ENCODE measurements around the gene SULT1B1. TPM values are rescaled to one million over a fixed set of nuclear protein-coding genes. Genes with fewer than 3 reads are reported as not detected.

SULT1B1 gene
- total and polyA plus RNA-seq, 2 donors (not counting 1 experiment from before 2014, with no cell fraction given) = 0.03 TPM; not detected in 1

- TF ChIP-seq, protein P1, sequence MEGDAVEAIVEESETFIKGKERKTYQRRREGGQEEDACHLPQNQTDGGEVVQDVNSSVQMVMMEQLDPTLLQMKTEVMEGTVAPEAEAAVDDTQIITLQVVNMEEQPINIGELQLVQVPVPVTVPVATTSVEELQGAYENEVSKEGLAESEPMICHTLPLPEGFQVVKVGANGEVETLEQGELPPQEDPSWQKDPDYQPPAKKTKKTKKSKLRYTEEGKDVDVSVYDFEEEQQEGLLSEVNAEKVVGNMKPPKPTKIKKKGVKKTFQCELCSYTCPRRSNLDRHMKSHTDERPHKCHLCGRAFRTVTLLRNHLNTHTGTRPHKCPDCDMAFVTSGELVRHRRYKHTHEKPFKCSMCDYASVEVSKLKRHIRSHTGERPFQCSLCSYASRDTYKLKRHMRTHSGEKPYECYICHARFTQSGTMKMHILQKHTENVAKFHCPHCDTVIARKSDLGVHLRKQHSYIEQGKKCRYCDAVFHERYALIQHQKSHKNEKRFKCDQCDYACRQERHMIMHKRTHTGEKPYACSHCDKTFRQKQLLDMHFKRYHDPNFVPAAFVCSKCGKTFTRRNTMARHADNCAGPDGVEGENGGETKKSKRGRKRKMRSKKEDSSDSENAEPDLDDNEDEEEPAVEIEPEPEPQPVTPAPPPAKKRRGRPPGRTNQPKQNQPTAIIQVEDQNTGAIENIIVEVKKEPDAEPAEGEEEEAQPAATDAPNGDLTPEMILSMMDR (conservative IDR thresholded peaks at IDR 0.05 in 1 of 2, IDR thresholded peaks at IDR 0.05 in 1 of 2; ENCODE audit: low read depth in 1 of 2, low read length in 2 of 2) = no peak
- no peak for TF ChIP-seq EZH2 (IDR thresholded peaks at IDR 0.05; ENCODE audit: low read length, missing control alignments)
- peak in 1 of 2 donors; percentile 6 for DNase-seq (ENCODE audit: low read depth in 2 of 2)
- H3K4me3 ChIP-seq (replicated peaks in 1 of 4; ENCODE audit: control extremely low read depth in 1 of 4, insufficient read depth in 1 of 4, low read depth in 3 of 4, low read length in 4 of 4) = no peak overlapping the region
These were observed 52.6 kb downstream of the SULT1B1 start for GRCh38 chr4:69707807-69708206.

DNA sequence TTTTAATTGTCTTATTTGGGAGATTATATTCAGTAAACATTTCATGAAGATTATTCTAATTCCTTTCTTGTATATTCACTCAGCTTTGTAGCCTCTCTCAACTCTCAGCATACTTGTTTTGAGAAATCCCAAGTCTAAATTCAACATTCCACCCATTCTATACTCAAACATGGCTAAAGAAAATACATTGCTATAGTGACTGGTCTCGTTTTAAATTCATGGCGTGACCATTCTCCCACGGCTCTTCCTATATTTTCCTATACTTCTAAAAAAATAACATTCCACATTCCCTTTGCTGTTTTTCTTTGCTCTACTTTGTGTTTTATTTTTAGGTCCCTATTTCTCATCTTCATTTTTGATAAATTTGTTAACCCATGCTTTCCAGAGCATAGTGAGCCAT lies 58.2 kb downstream of the SULT1B1 start:
- H3K4me2 ChIP-seq (ENCODE audit: extremely low read depth, insufficient read depth, low read length) = no peak overlapping the region
- no peak overlapping the region for H3K27ac ChIP-seq (ENCODE audit: insufficient read depth, low read length)
- H3K9me3 ChIP-seq (ENCODE audit: control insufficient read depth, insufficient read depth, low read depth, low read length) = no peaks in the 10 kb centered on the region
- H3K79me2 ChIP-seq (ENCODE audit: control insufficient read depth, insufficient read depth, low read length) = no peaks in the 10 kb centered on the region
- no peak for DNase-seq (ENCODE audit: low read depth in 2 of 2)
- no peak for TF ChIP-seq EZH2 (IDR thresholded peaks at IDR 0.05; ENCODE audit: low read length, missing control alignments)
- TF ChIP-seq, protein P1 (conservative IDR thresholded peaks at IDR 0.05 in 1 of 2, IDR thresholded peaks at IDR 0.05 in 1 of 2; ENCODE audit: low read depth in 1 of 2, low read length in 2 of 2) = no peak
- H3K4me1 ChIP-seq (ENCODE audit: control insufficient read depth, extremely low read depth, insufficient read depth, low read length) = no peaks in the 10 kb centered on the region
- H2AFZ ChIP-seq (ENCODE audit: low read length) = no peak overlapping the region
- H3K9ac ChIP-seq (ENCODE audit: insufficient read depth, low read length) = no peak overlapping the region
- H4K20me1 ChIP-seq (ENCODE audit: control insufficient read depth, extremely low read depth, insufficient read depth, low read length) = no peaks in the 10 kb centered on the region
- no peak overlapping the region for H3K4me3 ChIP-seq (replicated peaks in 1 of 4; ENCODE audit: control extremely low read depth in 1 of 4, insufficient read depth in 1 of 4, low read depth in 3 of 4, low read length in 4 of 4)
- H3K36me3 ChIP-seq (ENCODE audit: control insufficient read depth, insufficient read depth, low read length) = no peaks in the 10 kb centered on the region
- H3K27me3 ChIP-seq (ENCODE audit: control insufficient read depth, insufficient read depth, low read length) = no peaks in the 10 kb centered on the region

More at GRCh38 chr4:69707807-69708206, 52.6 kb downstream of the SULT1B1 start:
- no peak overlapping the region for H3K9ac ChIP-seq (ENCODE audit: insufficient read depth, low read length)
- no peak overlapping the region for H3K27ac ChIP-seq (ENCODE audit: insufficient read depth, low read length)
- no peaks in the 10 kb centered on the region for H3K79me2 ChIP-seq (ENCODE audit: control insufficient read depth, insufficient read depth, low read length)
- no peak overlapping the region for H2AFZ ChIP-seq (ENCODE audit: low read length)
- H3K27me3 ChIP-seq (ENCODE audit: control insufficient read depth, insufficient read depth, low read length) = no peaks in the 10 kb centered on the region
- no peaks in the 10 kb centered on the region for H3K36me3 ChIP-seq (ENCODE audit: control insufficient read depth, insufficient read depth, low read length)
- no peaks in the 10 kb centered on the region for H3K4me1 ChIP-seq (ENCODE audit: control insufficient read depth, extremely low read depth, insufficient read depth, low read length)
- no peak overlapping the region for H3K4me2 ChIP-seq (ENCODE audit: extremely low read depth, insufficient read depth, low read length)
- H4K20me1 ChIP-seq (ENCODE audit: control insufficient read depth, extremely low read depth, insufficient read depth, low read length) = no peaks in the 10 kb centered on the region
- no peaks in the 10 kb centered on the region for H3K9me3 ChIP-seq (ENCODE audit: control insufficient read depth, insufficient read depth, low read depth, low read length)

DNA sequence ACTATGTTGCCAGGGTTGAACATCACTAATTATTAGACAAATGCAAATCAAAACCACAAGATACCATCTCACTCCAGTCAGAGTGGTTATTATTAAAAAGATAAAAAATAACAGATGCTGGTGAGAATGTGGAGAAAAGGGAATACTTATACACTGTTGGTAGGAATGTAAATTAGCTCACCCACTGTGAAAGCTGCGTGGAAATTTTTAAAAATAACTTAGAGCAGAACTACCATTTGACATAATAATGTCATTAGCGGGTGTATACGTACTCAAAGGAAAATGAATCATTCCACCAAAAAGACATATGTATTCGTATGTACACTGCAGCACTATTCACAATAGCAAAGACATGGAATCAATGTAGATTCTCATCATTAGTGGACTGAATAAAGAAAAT lies 58.7 kb downstream of the SULT1B1 start:
- Histone ChIP-seq H3K4me3 (replicated peaks in 1 of 4; ENCODE audit: control extremely low read depth in 1 of 4, insufficient read depth in 1 of 4, low read depth in 3 of 4, low read length in 4 of 4) (no peak overlapping the region), H3K27me3 (ENCODE audit: control insufficient read depth, insufficient read depth, low read length) (no peaks in the 10 kb centered on the region), H2AFZ (ENCODE audit: low read length) (no peak overlapping the region), H3K9ac (ENCODE audit: insufficient read depth, low read length) (no peak overlapping the region), H3K79me2 (ENCODE audit: control insufficient read depth, insufficient read depth, low read length) (no peaks in the 10 kb centered on the region), H3K27ac (ENCODE audit: insufficient read depth, low read length) (no peak overlapping the region), H4K20me1 (ENCODE audit: control insufficient read depth, extremely low read depth, insufficient read depth, low read length) (no peaks in the 10 kb centered on the region), H3K4me1 (ENCODE audit: control insufficient read depth, extremely low read depth, insufficient read depth, low read length) (no peaks in the 10 kb centered on the region), H3K36me3 (ENCODE audit: control insufficient read depth, insufficient read depth, low read length) (no peaks in the 10 kb centered on the region), H3K9me3 (ENCODE audit: control insufficient read depth, insufficient read depth, low read depth, low read length) (no peaks in the 10 kb centered on the region), H3K4me2 (ENCODE audit: extremely low read depth, insufficient read depth, low read length) (no peak overlapping the region)
- TF ChIP-seq, protein P1 (conservative IDR thresholded peaks at IDR 0.05 in 1 of 2, IDR thresholded peaks at IDR 0.05 in 1 of 2; ENCODE audit: low read depth in 1 of 2, low read length in 2 of 2) = no peak
- TF ChIP-seq EZH2 (IDR thresholded peaks at IDR 0.05; ENCODE audit: low read length, missing control alignments) = no peak
- no peak for DNase-seq (ENCODE audit: low read depth in 2 of 2)
